ENCODE data around the gene DDX5. TPM values are rescaled to one million over a fixed set of nuclear protein-coding genes. Genes with fewer than 3 reads are reported as not detected.

DDX5 gene
- total and polyA plus RNA-seq, 2 of the 4 experiments (the other 2 are of a cell fraction): 253 to 781 TPM

GRCh38 chr17:64466019-64466735, 39.9 kb downstream of the DDX5 start:
- Histone ChIP-seq H3K4me3 (ENCODE audit: insufficient read depth, low read depth, low read length) (no peak overlapping the region), H2BK15ac (ENCODE audit: low read depth, low read length) (no peak overlapping the region), H2AFZ (replicated peaks; ENCODE audit: low read length, poor library complexity) (no peak overlapping the region), H3K4me1 (ENCODE audit: control insufficient read depth, insufficient read depth, low read length) (no peaks in the 10 kb centered on the region), H3K36me3 (ENCODE audit: control insufficient read depth, insufficient read depth, low read length) (no peaks in the 10 kb centered on the region), H4K20me1 (ENCODE audit: insufficient read depth, low read length) (no peaks in the 10 kb centered on the region), H4K91ac (ENCODE audit: insufficient read depth, low read depth, low read length) (no peak overlapping the region), H3K9me1 (ENCODE audit: insufficient read depth, low read length) (no peaks in the 10 kb centered on the region), H3K23ac (ENCODE audit: low read depth, low read length) (no peak overlapping the region), H2AK9ac (replicated peaks; ENCODE audit: low read depth, low read length, poor library complexity) (no peak overlapping the region), H3K18ac (ENCODE audit: low read depth, low read length) (no peak overlapping the region), H3K79me1 (ENCODE audit: low read depth in 1 of 2, low read length in 2 of 2) (no peaks in the 10 kb centered on the region), H4K8ac (ENCODE audit: low read depth in 2 of 2, low read length in 2 of 2) (no peak overlapping the region), H2BK120ac (ENCODE audit: low read depth, low read length) (no peak overlapping the region), H3K9ac (ENCODE audit: low read depth, low read length) (no peak overlapping the region), H3K56ac (ENCODE audit: extremely low read depth, insufficient read depth, low read length) (no peak overlapping the region), H3K9me3 (ENCODE audit: control insufficient read depth, insufficient read depth, low read length) (no peaks in the 10 kb centered on the region), H2AK5ac (ENCODE audit: low read depth, low read length) (no peak overlapping the region), H3K27ac (ENCODE audit: insufficient read depth, low read length) (no peak overlapping the region), H3K4ac (ENCODE audit: low read depth, low read length) (no peak overlapping the region), H4K5ac (ENCODE audit: low read depth, low read length) (no peak overlapping the region), H2BK5ac (ENCODE audit: low read depth, low read length, poor library complexity, severe bottlenecking) (no peak overlapping the region), H3K4me2 (ENCODE audit: low read depth, low read length) (no peak overlapping the region), H2BK20ac (ENCODE audit: low read depth, low read length) (no peak overlapping the region), H3K27me3 (ENCODE audit: control insufficient read depth, insufficient read depth, low read length) (peaks cover 8% of the 10 kb centered on the region), H3K14ac (replicated peaks; ENCODE audit: low read depth, low read length) (no peak overlapping the region)
- dilution Hi-C loops (cut with HindIII; ENCODE audit: low sequenced_read_pairs, unreplicated experiment): no loop called here
- TF ChIP-seq MAFK (IDR thresholded peaks at IDR 0.05; ENCODE audit: low read depth, low read length) (no peak), RCOR1 (IDR thresholded peaks at IDR 0.05; ENCODE audit: insufficient replicate concordance, low read length) (no peak), CHD1 (IDR thresholded peaks at IDR 0.05; ENCODE audit: low read depth, low read length) (no peak), SMC3 (IDR thresholded peaks at IDR 0.05; ENCODE audit: low read depth, low read length) (no peak), RAD21 (IDR thresholded peaks at IDR 0.05; ENCODE audit: low read length) (no peak), MXI1 (IDR thresholded peaks at IDR 0.05; ENCODE audit: borderline replicate concordance, low read depth, low read length) (no peak), USF2 (IDR thresholded peaks at IDR 0.05; ENCODE audit: low read depth, low read length) (no peak), CEBPB (IDR thresholded peaks at IDR 0.05; ENCODE audit: low read depth, low read length) (no peak), CTCF (conservative IDR thresholded peaks at IDR 0.05; ENCODE audit: low read depth, low read length) (no peak), RFX5 (IDR thresholded peaks at IDR 0.05; ENCODE audit: low read depth, low read length) (no peak), BHLHE40 (IDR thresholded peaks at IDR 0.05; ENCODE audit: low read depth, low read length) (no peak)
- ATAC-seq (ENCODE audit: low read depth): no peak
- DNase-seq: no peak
- 20% methylated on average over 1 of the region's 9 CpGs; no CpG with 5 or more reads in 1 of the 2 experiments for WGBS, 2 experiments (ENCODE audit: extremely low coverage in 2 of 2, insufficient read length in 1 of 2)
- no TSS peak for BruUV-seq (replicated peaks)
- intact Hi-C loops (cut with micrococcal nuclease): no loop called here
- in situ Hi-C loops (cut with MboI; ENCODE audit: low sequenced_read_pairs): no loop called here
- ChIA-PET CTCF (interaction anchor here (1.2 kb wide), 1 partner anchor 11 kb away, joined by 3 read pairs; no protein-coding TSS in a partner anchor), POLR2A (ENCODE audit: unreplicated experiment) (no interaction called here)

All from IMR-90 (cell line).